NCI-H1092 (cell line): ENCODE results near the gene TBC1D28.
"Not testable (repeated sequence)": the region's sequence is repeated elsewhere in the genome, so short reads cannot be mapped to it uniquely, and the experiment has no call there.

Experiments used
- DNase-seq: peaks from one replicate; lab custom pipeline; 2025; lab: John Stamatoyannopoulos, UW

TBC1D28 gene

DNA sequence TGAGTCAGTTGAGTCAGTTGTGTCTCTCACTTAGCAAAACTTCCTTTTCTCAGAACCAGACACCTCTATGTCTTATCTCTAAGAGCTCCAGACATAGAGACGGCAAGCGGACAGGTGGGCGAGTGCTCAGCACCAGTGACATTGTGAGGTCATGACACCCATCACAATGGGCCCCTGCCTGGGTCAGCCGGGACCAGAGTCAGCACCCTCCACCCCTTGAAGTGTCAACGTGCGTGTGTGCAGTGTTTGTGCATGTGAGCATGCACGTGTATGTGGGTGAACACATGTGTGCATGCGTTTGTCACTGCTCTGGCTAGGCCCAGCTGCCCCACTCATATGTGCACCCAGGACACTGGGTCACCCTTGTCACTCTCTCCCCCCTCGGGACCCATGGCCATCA lies at the start of gene TBC1D28:
TSS of gene TBC1D28 (minus strand) at position 101 of the 400 bp plus-strand sequence. CDS start 3,039 bp downstream, outside the sequence.
- DNase-seq, result not testable (repeated sequence)

DNA sequence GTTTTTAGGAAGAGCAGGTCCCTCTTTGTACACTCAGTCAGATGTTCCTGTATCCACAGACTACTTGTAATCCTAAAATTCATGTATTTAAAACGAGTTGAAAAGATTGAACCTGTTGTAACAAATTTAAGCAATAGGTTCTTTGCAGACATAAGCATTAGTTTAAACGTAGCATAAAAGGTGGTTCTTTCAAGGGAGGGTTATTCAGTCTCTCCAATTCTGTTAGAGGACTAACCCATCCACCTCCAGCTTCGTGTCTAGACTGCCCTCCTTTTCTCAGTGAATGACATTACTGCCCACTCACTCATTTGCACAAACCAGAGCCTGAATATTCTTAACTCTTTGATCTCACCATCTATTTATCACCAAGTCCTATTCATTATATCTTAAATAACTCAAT lies 38.5 kb upstream of the TBC1D28 start:
- DNase-seq, result not testable (repeated sequence)

DNA sequence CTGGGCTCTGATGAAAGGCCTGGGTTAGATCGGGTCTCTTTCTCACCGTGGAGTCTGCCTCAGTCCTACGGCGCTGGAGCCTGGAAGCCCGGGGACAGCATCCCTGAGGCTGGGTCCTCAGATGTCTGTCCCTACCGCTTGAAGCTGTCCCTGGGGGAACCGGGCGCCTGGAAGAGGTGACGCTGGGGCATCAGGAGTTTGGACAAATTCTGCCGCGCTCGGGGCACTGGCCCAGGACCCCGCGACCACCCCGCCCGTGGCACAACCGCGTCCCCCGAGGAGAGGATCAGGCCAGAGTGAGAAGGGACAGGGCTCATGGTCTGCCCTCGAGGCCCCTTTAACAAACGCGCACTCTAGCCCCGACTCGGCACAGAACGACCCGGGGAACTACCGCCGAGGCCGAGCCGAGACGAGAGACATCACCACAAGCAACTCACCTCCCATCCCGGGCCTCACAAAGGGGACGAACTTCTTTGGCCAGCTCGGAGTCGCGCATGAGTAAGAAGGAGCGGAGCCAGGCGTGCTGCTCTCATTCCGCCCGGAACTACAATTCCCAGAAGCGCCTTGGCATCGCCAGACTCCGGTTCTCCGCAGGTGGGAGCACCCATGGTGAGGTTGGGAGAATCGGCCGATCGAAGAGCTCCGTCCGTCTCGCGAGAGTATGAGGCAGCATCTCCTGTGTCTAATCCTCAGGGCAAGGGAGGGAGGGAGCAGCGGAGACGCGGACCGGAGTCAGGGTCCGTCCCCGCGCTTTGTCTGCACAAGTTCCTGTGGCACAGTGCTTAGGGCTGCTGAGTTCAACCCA lies 37.8 kb upstream of the TBC1D28 start, which contains the start of gene FOXO3B:
TSS of gene FOXO3B (minus strand) at position 548 of the 805 bp plus-strand sequence. CDS start 663 bp downstream, outside the sequence.
- peak; percentile 94 for DNase-seq

DNA sequence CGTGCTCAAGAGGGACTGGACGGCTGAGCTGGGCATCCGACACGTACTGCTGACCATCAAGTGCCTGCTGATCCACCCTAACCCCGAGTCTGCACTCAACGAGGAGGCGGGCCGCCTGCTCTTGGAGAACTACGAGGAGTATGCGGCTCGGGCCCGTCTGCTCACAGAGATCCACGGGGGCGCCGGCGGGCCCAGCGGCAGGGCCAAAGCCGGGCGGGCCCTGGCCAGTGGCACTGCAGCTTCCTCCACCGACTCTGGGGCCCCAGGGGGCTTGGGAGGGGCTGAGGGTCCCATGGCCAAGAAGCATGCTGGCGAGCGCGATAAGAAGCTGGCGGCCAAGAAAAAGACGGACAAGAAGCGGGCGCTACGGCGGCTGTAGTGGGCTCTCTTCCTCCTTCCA lies 33.2 kb upstream of the TBC1D28 start:
- DNase-seq, result not testable (repeated sequence)

DNA sequence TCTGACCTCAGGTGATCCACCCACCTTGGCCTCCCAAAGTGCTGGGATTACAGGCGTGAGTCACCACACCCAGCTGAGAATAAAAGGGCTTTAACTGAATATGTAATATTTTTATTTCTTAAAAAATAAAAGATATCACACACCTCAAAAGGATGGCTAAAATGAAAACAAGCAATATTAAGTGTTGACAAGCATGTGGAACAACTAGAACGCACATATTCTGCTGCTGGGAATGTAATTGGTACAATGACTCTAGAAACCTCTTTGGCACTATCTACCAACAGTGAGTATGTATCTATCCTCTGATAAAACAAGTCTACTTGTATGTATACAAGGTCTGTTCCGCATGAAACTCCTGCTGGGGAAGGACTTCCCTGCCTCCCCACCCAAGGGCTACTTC lies 32.7 kb upstream of the TBC1D28 start:
- DNase-seq, result not testable (repeated sequence)

DNA sequence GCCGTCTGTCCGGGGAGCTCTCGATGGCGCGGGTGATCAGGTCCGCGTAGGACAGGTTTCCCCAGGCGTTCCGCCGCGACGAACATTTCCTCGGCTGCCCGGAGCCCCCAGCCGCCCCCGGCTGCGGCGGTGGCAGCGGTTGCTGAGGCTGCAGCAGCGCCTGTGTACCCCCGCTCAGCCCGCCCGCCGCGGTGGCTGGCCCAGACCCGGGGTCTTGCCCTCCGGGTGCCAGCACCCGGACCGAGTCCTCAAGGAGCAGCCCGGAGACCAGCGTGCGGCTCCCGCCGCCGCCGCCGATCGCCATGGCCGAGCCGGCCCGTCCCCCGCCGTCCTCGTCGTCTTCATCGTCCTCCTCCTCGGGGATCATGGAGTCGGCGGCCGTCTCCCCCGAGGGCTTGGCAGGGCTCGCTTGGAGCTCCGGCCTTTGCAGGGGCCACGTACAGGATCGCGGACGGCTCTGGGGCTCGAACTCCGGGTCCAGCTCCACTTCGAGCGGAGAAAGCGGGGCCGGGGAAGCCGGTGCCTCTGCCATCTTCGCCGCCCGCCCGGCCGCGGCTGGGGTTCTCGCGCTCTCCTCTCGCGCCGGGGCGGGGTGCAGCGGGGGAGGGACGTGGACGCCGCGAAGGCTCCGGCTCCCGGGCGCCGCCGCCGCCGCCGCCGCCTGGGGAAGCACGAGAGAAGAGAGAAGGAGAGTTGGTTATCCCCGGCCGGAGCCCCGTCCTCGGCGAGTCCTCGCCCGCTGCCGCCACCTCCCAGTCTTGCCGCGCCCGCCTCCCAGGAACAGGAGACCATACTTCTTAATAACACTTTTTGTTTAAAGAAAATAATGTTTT lies 28.4 kb upstream of the TBC1D28 start:
- DNase-seq, result not testable (repeated sequence)

DNA sequence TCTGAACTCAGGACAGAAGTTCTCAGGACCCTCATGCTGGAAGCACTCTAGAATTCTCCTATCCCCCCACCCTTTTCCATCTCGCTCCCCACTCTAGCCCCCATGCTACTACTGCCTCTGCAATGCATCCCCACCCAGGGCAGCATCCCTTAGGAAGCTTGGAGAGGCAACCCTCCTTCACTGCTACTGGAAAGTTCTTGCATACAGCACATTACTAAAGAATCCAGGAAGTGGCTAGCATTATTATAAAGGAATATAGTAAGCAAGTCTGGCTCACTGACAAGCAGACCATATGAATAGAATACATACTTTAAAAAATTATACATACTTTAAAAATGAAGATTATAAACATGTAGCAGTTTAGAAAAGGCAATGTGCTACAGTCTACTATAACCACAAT lies 24.4 kb upstream of the TBC1D28 start:
- not testable (repeated sequence) for DNase-seq

DNA sequence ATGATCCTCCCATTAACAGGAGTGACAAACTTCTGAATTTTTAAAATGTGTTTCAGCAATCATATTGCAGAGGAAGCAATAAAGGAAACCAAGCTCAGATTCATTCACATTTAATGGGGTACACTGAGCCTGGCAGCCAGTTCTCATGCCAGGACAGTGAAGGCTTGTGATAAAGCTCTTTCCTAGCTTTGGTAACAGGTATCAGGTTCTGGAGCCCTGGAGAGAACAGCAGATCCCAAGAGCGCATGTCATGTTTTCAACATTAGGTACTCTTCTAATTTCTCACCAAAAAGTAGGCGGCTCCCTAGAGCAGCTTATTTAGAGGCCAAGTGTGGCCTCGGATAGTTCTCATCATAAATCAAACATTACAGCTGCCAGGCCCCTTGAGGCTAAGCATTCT lies 23.3 kb upstream of the TBC1D28 start:
- DNase-seq, result not testable (repeated sequence)

DNA sequence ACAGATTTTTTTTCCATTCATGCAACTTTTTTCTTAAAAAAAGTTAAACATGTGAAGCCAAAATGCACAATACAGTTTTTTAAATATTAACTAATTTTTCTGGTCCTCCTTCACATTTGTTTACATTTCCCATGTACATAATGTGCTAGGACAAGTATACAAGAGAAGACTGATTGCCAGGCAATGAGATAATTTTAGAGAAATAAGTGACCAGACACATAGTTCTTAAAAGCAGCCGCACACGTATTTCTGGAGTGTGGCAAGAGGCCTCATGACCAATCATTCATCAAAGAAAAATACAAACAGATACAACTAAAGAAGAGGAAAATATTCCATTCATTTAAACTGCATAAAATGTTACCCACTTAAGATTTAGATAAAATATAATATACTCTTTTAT lies 22.1 kb upstream of the TBC1D28 start:
- not testable (repeated sequence) for DNase-seq

DNA sequence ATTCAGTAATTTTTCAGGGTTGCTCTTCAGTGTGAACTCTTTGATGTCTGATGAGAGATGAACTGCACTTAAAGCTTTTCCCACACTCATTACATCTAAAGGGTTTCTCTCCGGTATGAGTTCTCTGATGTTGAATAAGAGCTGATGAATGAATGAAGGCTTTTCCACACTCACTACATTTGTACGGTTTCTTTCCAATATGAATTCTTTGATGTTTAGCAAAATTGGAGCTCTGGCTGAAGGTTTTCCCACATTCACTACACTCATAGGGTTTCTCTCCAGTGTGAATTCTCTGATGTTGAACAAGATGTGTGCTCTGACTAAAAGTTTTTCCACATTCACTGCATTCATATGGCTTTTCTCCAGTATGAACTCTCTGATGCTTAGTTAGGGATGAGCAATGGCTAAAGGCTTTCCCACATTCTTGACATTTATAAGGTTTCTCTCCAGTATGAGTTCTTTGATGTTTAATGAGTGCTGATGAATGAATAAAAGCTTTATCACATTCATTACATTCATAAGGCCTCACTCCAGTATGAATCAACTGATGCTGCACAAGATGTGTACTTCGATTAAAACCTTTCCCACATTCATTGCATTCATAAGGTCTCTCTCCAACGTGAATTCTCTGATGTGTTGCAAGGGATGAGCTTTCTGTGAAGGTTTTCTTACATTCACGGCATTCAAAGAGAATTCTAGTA lies 17.9 kb upstream of the TBC1D28 start:
- not testable (repeated sequence) for DNase-seq

DNA sequence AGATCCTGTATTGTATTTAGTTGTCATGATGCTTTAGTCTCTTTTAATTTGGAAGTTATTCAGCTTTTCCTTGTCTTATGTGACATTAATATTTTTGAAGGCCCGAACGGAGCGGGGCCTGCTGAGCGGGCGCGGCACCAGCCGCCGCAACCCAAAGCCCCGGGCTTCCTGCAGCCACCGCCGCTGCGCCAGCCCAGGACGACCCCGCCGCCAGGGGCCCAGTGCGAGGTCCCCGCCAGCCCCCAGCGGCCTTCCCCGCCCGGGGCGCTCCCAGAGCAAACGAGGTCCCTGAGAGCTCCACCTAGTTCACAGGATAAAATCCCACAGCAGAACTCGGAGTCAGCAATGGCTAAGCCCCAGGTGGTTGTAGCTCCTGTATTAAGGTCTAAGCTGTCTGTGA lies 5.9 kb upstream of the TBC1D28 start:
- DNase-seq, result not testable (repeated sequence)

DNA sequence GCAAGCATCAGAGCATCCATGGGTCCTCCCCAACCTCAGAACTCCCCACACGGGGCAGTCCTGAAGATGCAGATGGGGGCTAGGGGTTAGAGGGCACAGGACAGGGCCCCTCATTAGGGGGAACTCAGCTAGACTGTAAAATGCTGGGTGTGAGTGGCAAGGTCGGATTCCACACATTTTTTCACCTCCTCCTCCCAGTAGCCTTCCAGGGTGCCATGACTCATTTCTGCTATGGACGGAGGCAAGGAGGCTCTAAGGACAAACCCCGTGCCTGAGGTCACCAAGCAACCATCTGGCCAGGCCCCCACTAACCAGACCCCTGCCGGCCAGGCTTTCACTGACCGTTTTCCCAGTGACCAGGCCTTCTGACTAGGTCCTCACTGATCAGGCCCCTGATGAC lies 1.1 kb downstream of the TBC1D28 start:
- DNase-seq, result not testable (repeated sequence)

DNA sequence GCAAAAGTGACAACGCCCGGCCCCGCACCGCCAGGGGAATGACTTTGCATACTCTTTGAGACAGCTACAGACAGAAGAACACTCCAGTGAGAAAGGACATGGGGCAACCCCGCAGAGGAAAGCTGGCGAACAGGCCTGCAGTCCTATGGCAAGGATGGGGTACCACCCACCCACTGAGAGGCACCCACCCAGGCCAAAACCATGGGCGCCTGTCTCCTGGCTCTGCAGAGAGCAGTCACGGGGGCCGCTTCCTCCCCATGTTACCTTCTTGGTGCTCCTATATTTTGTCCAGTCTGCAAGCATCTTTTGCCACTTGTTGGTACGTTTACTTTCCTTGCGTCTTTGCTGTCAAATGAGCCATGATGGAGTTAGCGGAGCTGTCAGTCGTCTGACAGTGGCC lies 5.8 kb downstream of the TBC1D28 start:
- not testable (repeated sequence) for DNase-seq

DNA sequence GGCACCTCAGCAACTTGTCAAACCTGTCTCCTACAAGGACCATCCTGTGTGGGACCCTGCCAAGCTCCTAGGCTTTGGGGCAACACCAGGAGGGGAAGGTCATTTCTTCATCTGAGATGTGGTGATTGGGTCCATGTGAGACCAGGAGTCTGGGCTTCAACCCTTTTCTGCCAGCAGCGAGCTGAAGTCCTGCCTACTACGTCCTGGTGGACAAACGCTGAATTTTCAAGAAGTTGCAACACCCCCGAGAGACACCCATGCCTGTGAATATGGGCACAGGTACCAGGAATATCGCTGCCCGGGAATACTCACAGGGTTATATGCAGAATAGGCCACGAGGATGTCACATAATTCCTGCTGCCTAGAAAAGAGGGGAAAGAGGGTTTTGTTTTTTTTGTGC lies 8.0 kb downstream of the TBC1D28 start:
- not testable (repeated sequence) for DNase-seq

DNA sequence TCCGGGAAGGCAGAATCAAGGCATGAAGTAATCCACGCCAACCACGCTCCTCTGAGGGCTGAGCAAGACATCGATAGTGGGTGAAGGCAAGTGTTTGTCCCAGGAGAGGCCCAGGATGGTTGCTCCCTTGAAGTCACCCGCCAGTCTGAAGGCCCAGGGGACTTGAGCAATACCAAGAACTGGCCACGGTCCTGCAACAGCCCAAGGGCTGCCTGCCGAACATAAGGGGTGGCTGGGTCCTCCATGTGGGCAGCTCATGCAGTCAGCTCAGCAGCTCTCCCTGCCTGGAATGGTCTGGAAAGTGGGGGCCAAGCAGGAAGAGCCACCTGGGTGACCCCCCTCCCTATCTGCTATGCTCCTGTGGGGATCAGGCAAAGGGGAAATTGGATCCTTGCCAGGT lies 8.4 kb downstream of the TBC1D28 start:
- DNase-seq, result not testable (repeated sequence)

DNA sequence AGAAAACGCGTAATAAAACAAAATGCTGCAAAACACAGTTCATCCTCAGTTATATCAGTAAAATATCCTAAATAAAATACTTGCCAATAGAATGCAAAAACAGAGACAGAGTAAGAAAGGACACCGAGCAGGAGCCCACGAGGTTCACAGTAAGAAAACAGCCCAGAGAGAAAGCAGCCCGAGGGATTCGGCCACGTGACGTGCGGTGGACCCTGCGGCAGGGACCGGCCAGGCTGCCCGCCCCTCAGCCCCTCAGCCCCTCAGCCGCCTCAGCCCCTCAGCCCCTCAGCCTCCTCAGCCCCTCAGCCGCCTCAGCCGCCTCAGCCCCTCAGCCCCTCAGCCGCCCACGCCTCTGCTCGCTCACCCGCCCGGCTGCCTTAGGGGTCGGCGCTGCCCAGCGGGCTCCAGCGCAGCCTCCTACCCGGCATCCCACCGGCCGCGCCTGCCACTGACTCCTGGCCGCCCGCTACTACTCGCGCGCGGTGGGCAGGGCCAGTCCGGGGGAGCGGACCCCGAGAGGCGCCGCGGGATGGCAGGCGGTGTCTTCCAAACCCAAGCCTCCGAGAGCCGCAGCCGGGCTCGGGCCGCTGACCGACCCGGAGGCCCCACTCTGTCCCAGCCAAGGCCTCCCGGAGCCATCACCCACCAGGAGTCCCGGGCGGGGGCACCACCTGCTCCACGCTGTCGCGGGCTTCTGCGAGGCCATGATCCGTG lies 9.5 kb downstream of the TBC1D28 start:
- DNase-seq, result not testable (repeated sequence)

DNA sequence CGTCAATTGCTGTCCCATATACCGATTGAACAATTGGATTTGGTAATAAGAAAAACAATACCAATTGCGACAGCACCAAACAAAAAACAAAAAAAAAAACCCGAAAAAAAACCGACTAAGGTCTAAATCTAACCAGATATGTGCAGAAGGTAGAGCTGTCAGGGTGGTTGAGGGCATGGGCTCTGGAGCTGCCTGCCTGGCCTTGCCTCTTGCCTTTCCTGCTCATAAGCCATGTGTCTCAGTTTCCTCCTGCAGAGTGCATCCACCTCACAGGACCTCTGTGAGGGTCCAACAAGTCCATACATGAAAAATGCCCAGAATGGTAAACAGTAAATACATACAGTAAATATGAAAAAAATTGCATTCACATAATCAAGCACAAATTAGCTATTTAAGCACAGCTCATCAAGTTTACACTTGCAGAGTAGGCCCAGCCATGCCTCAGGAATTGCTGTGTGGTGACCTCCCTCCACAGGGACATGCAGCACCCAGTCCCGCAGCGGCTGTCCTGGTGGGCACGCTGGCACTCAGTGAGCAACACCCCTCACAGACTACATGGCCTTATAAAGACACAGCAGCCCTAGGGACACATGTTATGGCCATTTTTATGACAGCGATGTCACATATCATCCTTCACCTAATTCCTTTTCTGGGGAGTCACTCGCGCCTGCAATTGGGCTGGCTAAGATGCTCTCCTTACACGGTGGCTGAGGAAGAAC lies 17.9 kb downstream of the TBC1D28 start:
- DNase-seq, result no peak

DNA sequence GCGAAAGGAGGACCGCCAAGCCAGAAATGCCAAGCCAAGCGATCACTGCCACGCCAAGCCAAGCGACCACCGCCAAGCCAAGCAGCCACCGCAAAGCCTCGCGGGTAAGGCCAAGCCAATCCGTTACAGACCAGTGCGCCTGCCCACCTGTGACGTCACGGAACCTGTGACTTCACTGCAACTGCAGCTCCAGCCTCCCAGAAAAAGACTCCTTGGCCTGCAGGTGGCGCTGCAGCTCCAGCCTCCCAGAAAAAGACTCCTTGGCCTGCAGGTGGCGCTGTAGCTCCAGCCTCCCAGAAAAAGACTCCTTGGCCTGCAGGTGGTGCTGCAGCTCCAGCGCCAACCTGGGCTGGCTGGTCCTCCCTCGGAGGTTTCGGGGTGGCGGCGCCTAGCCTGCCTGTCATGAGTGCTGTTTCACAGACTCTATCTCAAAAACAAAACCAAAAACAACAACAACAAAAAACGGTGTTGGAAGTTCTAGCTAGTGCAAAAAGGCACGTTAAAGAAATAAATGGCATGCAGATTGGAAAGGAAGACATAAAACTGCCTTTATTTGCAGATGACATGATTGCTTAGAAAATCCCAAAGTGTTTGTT lies 18.6 kb downstream of the TBC1D28 start:
- DNase-seq, result peak; percentile 82

DNA sequence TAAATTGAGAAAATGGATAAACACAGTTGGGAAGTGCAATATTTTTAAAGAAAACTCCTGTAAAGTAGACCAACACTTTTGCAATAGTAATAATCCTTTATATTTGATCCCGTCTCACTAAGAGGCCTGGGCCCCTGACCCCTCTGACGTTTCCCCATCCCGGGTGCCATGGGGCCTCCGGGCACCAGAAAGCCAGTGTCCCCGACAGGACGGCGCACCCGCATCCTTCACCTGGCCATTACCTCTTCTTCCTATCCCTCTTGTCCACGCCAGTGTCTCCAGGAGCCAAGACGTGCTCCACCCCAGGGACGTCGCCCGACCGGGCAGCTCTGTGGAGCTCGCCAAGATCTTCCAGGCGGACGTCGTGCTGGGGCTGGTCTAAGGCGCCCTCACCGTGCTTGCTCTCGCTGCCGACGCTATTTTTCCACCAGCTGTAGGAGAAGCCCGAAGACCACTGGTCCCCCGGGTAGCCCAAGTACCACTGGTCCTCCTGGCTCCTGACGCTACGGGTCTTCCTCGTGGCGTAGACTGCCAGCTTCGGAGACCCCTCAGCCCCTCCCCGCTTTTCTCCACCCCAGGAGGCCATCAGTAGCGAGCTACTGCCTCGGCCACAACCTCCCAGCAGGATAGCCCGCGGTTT lies 19.2 kb downstream of the TBC1D28 start:
- not testable (repeated sequence) for DNase-seq

DNA sequence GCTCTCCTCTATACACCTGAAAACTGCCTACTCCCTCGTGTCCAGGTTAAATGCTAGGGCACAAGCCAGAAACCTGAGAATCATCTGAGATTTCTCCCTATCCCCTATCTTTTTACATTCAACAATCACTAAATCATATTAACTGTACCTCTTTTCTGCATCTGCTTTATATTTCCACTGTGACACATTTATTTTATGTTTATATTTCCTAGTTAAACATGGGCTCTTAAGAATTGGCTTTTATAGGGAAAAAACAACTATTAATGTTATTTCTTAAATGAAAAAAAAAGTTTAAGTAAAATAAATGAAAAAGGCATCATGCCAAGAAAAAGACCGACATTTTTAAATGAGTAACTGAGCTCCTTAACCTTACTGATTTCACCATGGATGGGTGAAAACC lies 26.6 kb downstream of the TBC1D28 start:
- DNase-seq, result not testable (repeated sequence)
